HG03045 (cell line): ENCODE measurements around the gene ZNF814.
"Not testable (repeated sequence)": the region's sequence is repeated elsewhere in the genome, so short reads cannot be mapped to it uniquely, and the experiment has no call there.

ENCODE experiments used
- ATAC-seq: cut with Tn5 transposase; IDR thresholded peaks from one replicate; pipeline ENCODE4 v1.9.1; 2021; ENCODE audit warnings: mild to moderate bottlenecking, moderate library complexity; ENCODE audit not compliant: unreplicated experiment

The ZNF814 gene

DNA sequence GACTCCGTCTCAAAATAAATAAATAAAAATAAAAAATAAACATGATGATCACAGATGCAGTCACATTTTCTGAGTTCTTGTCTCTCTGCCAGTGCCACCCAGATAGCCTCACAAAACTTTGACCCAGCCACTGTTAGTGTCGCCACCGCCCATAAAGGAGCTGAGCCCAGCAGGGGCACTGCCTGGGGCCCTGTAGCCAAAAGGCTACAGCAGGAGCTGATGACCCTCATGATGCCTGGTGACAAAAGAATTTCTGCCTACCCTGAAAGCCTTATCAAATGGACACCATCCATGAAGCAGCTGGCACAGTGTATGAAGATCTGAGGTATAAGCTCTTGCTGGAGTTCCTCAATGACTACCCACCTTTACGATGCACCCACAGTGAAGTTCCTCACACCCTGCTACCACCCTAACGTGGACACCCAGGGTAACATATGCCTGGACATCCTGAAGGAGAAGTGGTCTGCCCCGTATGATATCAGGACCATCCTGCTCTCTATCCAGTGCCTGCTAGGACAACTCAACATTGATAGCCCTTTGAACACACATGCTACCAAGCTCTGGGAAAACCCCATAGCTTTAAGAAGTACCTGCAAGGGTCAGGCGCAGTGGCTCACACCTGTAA lies 20.9 kb downstream of the ZNF814 start:
- ATAC-seq, result no peak

DNA sequence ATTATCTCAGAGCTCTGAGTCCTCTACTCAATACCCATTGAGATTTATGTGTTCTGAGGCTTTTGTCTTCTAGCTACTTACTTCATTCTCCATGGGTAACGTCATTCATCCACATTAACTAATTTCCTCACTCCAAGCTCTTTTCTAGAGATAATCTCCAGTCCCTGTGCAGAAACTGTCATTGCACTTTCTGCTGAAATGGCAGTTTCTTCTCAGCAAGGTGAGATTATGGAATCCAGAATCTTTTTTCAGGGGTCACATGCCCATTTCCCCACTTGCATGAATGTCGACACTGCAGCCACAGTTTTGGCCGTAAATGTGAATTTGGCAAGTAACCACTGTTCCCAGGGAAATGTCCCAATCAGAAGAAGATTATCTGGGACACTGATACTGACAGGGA lies 26.5 kb downstream of the ZNF814 start:
- ATAC-seq, result not testable (repeated sequence)

DNA sequence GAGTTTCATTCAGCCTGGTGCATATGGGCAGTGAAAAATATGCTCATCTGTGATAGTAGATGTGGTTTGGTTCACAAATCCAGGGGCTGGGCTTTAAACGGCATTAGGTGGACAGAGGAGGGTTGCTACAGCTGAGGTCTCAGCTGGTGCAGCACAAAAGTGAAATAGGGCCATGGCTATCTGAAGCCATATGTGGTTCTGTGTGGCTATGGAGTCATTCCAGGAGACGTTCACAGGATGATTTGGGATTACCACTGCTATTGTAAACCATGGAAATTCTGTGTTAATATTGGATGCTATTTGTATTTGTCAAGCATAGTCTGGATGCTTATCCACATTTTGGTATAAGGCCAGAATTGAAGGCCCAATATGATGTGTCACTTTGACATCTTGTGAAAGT lies 34.7 kb downstream of the ZNF814 start:
- not testable (repeated sequence) for ATAC-seq

DNA sequence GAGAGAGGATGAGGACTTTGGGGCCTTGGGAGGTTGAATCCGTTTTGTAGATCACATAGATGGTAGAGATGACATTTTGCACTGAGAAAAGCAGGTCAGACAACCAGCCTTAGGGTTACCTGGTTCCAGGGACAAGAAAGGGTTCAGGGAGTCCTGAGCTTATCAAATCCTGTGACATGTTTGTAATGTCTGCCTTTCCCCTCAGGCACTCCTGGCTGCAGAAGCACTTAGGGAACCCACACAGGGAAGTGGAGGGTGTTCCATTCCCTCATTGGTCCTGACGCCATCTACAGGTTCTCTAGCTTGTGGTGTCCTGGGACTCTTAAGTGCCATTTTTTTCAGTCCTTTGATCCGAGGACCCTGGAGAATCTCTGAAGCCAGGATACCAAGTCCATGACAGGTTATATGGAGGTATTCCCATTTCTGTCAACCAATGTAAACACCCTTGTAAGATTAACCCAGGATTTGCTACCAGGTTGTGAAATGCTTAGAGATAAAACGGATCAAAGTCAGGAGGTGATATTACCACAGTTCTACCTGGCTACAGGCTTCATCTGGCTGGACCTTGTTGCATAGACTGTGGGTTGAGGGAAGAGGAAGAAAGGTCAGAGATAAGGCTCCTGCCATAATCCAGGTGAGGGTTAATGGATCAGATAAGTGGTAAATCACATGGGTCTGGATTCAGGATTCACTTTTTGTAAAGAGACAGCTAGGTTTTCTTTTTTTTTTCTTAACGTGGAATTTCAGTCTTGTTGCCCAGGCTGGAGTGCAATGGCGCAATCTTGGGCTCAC lies 36.8 kb downstream of the ZNF814 start:
- not testable (repeated sequence) for ATAC-seq

DNA sequence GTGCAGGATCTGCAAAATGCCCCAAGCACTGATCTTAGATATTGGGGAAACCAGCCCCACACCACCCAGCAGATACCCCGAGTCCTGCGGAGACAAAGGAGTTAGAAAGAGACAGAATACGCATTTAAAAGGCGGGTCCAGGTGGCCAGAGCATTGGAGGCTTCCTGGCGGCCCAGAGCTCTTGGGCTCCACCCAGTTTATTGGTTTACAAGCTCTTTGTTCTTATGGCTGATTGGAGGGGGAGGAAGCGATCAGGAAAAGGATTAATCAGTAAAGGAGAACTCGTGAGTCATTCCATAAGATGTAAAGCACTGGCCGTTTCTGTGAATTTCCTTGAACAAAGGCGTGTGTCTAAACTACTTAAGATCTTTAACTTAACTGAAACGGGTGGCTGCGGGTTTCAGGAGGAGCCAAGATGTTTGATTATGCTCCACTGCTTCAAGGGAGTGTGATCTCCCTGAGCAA lies 38.3 kb downstream of the ZNF814 start:
- ATAC-seq, result no peak

DNA sequence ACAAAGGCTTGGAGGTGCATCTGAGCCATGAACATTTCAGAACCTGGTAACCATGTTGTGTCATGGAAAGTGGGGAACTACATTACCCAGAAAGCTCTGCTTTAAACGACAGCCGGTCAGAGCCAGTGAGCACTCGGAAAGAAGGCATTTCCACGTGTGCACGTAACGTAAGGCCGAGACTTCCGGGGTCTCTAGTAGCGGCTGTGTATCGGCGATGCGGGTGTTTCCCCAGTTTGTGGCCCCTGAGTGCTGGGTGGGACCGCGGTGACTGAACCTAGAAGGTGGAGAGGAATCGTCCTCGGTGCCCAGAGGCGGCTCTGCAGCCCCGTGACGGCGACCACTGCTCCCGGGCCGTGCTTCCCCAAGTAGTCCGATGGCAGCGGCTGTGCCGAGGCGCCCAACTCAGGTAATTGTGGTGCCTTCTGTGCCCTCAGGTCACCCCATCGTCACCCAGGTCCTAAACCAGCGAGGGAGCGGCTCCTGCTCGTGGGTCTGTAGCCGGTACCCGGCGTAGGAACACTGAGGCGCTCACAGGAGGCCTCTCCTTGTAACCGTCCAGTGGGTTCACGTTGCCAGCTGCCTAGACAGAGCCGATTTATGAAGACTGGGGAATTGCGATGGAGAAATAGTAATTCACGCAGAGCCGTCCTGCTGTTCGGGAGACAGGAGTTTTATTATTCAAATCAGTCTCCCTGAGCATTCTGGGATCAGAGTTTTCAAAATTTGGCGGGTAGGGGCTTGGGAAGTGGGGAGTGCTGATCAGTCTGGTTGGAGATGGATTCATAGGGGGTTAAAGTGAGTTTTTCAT lies 39.0 kb downstream of the ZNF814 start, which contains the start of gene ZNF587:
Gene ZNF587 (plus strand): TSS at position 194 of the 808 bp plus-strand sequence. CDS start 180 bp downstream, at position 374.
- peak; percentile 93 for ATAC-seq

DNA sequence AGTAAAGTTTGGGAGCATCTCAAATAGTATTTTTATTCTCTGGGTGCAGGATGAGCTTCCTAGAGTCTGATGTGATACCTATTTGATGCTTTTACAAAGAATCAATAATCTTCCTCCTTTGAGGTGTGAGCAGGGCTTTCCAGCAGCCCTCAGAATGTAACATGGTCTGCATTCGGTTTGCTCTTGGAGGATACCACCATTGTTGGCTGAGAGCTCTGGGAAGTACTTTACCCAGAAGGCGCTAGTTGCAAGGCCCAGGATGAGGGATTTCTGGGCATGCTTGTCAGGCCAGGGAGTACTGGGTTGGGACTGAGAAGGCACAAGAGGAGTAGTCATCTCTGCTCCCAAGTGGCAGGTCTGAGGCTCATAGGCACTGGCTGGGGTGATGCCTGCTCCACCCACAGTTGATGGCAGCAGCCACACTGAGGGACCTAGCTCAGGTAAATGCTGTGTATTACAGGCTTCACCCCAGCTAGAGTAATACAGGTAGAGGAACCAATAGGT lies 39.6 kb downstream of the ZNF814 start:
- ATAC-seq, result not testable (repeated sequence)

DNA sequence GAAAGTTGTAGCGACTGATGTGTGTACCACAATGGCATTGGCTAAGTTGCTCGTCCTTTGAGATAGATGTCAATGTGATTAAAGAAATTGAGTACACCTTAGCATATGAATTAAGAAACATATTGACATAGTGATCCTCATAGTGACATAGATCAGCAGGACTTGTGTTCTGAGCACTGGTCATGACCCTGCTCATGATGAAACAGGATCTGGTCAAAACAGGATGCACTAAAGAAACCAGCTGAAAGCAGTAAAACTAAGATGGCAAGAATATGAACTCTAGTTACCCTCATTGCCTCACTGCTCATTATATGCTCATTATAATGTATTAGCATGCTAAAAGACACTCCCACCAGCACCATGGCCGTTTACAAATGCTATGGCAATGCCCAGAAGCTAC lies 41.7 kb downstream of the ZNF814 start:
- ATAC-seq, result not testable (repeated sequence)

DNA sequence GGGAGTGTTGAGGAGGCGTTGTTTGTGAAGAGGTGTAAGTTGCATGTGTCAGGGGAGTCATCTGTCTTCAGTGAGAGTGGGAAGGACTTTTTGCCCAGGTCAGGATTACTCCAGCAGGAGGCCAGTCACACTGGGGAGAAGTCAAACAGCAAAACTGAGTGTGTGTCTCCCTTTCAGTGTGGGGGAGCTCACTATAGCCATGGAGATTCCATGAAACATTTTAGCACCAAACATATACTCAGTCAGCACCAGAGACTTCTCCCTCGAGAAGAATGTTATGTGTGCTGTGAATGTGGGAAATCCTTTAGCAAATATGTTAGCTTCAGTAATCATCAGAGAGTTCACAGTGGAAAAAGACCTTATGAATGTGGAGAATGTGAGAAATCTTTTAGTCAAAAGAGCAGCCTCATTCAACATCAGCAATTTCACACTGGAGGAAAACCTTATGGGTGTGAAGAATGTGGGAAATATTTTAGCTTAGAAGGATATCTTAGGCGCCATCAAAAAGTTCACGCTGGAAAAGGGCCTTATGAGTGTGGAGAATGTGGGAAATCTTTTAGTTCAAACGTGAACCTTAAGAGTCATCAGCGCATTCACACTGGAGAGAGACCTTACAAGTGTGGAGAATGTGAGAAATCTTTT lies 47.6 kb downstream of the ZNF814 start:
- no peak for ATAC-seq

DNA sequence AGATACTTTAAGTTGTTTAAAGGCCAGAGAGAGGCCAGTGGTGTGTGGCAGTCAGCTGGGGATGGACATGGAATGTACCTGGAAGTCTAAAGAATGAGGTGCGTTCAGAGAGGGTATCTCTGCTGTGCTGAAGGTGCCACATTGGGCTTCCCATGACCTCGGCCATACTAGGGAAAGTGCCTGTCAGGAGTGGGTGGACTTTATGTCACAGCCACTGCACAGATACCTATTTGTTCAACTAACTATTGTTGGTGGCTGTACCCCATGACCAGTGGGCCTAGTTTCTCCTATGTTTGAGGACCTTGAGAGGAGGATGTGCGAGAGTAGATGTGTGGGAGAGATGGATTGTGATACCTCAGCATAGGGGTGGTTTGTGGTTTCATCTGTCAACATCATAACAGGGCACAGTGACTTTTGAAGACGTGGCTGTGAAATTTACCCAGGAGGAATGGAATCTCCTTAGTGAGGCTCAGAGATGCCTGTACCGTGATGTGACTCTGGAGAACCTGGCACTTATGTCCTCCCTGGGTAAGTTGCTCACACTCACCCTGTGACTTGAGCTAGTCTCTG lies 50.1 kb downstream of the ZNF814 start:
- not testable (repeated sequence) for ATAC-seq

DNA sequence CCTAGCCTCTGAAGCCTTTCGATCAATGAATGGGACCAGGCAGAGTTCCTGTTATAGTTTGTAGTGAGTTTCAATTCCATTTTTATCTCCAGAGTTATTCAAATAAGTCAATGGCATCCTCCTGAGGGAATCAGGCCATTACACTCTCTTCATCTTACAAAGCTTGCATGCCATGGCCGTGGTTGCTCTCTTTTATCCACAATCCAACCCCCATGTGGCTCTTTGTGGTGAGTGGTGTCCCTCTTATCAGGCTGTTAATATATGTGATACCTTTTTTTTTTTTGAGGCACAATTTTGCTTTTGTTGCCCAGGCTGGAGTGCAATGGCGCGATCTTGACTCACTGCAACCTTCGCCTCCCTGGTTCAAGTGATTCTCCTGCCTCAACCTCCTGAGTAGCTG lies 51.8 kb downstream of the ZNF814 start:
- not testable (repeated sequence) for ATAC-seq

DNA sequence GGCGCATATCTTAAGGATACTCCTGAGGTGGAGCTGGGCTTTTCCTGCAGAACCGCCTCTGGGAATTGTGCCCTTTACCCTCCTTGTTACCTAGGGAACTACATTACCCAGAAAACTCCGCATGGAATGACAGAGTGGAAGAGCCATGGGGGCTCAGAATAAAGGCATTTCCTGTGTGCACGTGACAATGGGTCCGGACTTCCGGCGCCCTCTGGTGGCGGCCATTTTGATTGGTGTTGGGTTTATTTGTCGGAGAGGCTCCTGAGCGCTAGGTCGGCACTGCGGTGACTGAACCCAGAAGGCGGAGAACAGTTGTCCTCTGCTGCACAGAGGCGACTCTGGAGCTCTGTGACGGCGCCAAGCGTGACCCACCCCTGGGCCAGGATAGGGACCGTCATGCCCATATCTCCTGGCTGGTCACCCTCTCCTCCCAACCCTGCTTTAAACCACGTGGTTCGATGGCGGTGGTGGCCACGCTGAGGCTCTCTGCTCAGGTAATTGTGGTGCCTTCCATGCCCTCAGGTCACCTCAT lies 58.7 kb downstream of the ZNF814 start, which contains the start of gene ZNF587B:
Gene ZNF587B (plus strand): TSS at position 229 of the 532 bp plus-strand sequence. CDS start 230 bp downstream, at position 459.
- ATAC-seq, result no peak

DNA sequence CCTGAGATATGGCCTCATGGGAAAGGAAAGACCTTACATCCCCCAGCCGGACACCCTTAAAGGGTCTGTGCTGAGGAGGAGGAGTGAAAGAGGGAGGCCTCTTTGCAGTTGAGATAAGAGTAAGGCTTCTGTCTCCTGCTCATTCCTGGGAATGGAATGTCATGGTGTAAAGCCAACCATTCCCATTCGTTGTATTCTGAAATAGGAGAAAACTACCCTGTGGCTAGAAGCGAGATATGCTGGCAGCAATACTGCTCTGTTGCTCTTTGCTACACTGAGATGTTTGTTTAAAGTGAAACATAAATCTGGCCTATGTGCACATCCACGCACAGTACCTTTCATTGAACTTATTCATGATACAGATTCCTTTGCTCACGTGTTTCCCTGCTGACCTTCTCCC lies 59.5 kb downstream of the ZNF814 start:
- ATAC-seq, result no peak

DNA sequence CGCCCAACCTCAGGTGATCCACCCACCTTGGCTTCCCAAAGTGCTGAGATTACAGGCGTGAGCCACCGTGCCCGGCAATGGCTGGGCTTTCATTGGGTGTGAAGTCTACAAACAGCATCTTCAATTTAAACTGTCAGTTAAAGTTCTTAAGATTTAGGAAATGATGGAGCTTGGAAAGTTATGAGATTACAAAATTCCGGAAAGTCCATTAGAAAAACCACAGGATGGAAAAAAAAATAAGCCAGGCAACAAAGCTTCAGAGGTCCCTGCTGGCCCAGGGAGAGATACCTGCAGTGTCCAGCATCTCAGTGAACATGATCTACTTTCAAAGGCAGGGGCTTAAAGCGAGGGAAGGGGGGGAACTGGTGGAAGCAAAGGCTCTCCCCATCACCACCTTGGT lies 63.3 kb downstream of the ZNF814 start:
- ATAC-seq, result no peak

DNA sequence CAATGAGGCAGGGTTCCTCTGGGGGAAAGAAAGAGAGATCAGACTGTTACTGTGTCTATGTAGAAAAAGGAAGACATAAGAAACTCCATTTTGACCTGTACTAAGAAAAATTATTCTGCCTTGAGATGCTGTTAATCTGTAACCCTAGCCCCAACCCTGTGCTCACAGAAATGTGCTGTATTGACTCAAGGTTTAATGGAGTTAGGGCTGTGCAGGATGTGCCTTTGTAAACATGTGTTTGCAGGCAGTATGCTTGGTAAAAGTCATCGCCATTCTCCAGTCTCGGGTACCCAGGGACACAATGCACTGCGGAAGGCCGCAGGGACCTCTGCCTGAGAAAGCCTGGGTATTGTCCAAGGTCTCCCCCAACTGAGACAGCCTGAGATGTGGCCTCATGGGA lies 65.2 kb downstream of the ZNF814 start:
- not testable (repeated sequence) for ATAC-seq

DNA sequence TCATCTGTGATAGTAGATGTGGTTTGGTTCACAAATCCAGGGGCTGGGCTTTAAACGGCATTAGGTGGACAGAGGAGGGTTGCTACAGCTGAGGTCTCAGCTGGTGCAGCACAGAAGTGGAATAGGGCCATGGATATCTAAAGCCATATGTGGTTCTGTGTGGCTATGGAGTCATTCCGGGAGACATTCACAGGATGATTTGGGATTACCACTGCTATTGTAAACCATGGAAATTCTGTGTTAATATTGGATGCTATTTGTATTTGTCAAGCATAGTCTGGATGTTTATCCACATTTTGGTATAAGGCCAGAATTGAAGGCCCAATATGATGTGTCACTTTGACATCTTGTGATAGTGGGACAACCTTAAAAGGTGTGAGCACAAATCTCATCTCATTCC lies 65.7 kb downstream of the ZNF814 start:
- not testable (repeated sequence) for ATAC-seq

DNA sequence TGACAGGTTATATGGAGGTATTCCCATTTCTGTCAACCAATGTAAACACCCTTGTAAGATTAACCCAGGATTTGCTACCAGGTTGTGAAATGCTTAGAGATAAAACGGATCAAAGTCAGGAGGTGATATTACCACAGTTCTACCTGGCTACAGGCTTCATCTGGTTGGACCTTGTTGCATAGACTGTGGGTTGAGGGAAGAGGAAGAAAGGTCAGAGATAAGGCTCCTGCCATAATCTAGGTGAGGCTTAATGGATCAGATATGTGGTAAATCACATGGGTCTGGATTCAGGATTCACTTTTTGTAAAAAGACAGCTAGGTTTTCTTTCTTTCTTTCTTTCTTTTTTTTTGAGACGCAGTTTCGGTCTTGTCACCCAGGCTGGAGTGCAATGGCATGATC lies 67.3 kb downstream of the ZNF814 start:
- ATAC-seq, result not testable (repeated sequence)

DNA sequence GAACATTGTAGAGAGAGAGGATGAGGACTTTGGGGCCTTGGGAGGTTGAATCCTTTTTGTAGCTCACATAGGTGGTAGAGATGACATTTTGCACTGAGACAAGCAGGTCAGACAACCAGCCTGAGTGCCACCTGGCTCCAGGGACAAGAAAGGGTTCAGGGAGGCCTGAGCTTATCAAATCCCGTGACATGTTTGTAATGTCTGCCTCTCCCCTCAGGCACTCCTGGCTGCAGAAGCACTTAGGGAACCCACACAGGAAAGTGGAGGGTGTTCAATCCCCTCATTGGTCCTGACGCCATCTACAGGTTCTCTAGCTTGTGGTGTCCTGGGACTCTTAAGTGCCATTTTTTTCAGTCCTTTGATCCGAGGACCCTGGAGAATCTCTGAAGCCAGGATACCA lies 67.7 kb downstream of the ZNF814 start:
- not testable (repeated sequence) for ATAC-seq

DNA sequence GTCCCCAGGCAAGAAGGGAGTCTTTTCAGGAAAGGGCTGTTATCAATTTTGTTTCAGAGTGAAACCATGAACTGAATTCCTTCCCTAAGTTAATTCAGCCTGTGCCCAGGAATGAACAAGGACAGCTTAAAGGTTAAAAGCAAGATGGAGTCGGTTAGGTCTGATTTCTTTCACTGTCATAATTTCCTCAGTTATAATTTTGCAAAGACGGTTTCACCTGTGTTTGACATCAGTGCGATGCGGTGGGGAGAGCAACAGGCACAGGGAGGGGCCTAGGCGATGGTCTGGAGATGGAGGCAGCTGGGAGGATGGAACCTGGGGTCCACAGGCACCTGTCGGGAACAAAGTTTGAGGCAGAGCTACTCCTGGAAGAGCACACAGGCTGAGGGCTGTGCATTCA lies 68.2 kb downstream of the ZNF814 start:
- no peak for ATAC-seq
